Sciatic nerve (tissue), 2 donors: ENCODE results near the gene FGF7. TPM values are rescaled to one million over a fixed set of nuclear protein-coding genes. Genes with fewer than 3 reads are reported as not detected.
"Not testable (repeated sequence)": the region's sequence is repeated elsewhere in the genome, so short reads cannot be mapped to it uniquely, and the experiment has no call there.

ENCODE experiments used
- ATAC-seq: fragments of 200-7000 bp; cut with Tn5 transposase; one replicate; pipeline ENCODE4 v1.9.1; 2020; ENCODE audit warnings: mild to moderate bottlenecking, moderate library complexity
- DNase-seq: peaks from one replicate; pipeline ENCODE4 v3.0.0-alpha.2; 2020; ENCODE audit warnings: low spot score
- intact Hi-C: fragments of 100-400 bp; cut with DNase I; formaldehyde crosslinking; loops from one replicate; pipeline ENCODE4 v1.14.2; 2022
- total RNA-seq: library from RNA; stranded (reverse); fragmentation: NEBNext Ultra II Directional; extraction: Animal tissue kit (Norgen Biotek cat#: 25700); gene quantifications from one replicate; pipeline ENCODE4 v1.2.1, GENCODE V29; 2021
- donor health status: DM: no; HTN: no; CAD: no.
- donor health status: DM: no; HTN: no; CAD: no.

FGF7 gene
- total RNA-seq: 239 TPM

- ATAC-seq (peak; percentile 91), DNase-seq (peak; percentile 67)
- intact Hi-C loops: no loop called here
Observed at GRCh38 chr15:49423021-49423420, at the start of gene FGF7. Gene FGF7 (plus strand): TSS chr15:49423242. CDS start chr15:49424298, 1,056 bp downstream.

- intact Hi-C loops: no loop called here
- DNase-seq (no peak), ATAC-seq (no peak)
Observed at GRCh38 chr15:49379996-49380395, 43.0 kb upstream of the FGF7 start.

- DNase-seq (no peak), ATAC-seq (no peak)
- intact Hi-C loops: no loop called here
Observed at GRCh38 chr15:49380912-49381311, 42.1 kb upstream of the FGF7 start.

DNA sequence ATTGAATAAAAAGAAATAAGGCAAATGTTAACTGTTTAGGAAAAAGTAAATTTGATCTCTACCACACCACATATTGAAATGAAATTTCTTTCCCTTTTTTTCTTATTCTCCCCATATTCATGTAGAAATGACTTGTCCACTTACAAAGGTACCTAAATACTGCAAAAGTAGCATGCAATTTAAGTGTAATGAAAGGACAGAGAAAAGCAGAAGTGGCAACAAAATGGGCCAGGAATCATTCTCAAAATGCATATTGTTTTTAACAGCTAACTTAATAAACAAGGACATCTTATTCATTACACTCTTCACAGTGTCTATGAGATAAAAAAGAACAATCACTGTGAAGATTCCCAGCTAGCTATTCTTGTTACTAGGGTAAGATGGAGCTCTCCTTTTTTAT, 40.6 kb upstream of the FGF7 start:
- ATAC-seq (no peak), DNase-seq (no peak)
- intact Hi-C loops: no loop called here

- no peak for DNase-seq
- ATAC-seq: no peak
- intact Hi-C loops: no loop called here
Observed at GRCh38 chr15:49383266-49383665, 39.8 kb upstream of the FGF7 start.

- DNase-seq (no peak), ATAC-seq (no peak)
- intact Hi-C loops: no loop called here
Observed at GRCh38 chr15:49387471-49387870, 35.6 kb upstream of the FGF7 start.

DNA sequence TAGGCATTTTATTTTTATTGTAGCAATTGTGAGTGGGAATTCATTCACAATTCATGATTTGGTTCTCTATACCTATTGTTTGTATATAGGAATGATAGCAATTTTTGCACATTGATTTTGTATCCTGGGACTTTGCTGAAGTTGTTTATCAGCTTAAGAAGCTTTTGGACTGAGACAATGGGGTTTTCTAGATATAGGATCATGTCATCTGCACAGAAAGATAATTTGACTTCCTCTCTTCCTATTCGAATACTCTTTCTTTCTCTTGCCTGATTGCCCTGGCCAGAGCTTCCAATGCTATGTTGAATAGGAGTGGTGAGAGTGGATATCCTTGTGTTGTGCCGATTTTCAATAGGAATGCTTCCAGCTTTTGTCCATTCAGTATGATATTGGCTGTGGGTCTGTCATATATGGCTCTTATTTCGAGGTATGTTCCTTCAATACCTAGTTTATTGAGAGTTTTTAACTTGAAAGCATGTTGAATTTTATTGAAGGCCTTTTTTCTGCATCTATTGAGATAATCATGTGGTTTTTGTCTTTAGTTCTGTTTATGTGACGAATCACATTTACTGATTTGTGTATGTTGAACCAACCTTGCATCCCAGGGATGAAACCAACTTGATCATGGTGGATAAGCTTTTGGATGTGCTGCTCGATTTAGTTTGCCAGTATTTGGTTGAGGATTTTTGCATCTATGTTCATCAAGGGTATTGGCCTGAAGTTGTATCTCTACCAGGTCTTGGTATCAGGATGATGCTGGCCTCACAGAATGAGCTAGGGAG, 20.3 kb upstream of the FGF7 start:
- DNase-seq, intact Hi-C loops, ATAC-seq: not testable (repeated sequence)

- DNase-seq (no peak), ATAC-seq (no peak)
- intact Hi-C loops: no loop called here
Observed at GRCh38 chr15:49406352-49407118, 16.5 kb upstream of the FGF7 start.

GRCh38 chr15:49410641-49411040, 12.4 kb upstream of the FGF7 start:
- ATAC-seq (no peak), DNase-seq (no peak)
- intact Hi-C loops: loop anchor here (10.0 kb wide), 1 partner anchor 166 kb away; no protein-coding TSS in a partner anchor

- intact Hi-C loops: loop anchor here (10.0 kb wide), 1 partner anchor 168 kb away; no protein-coding TSS in a partner anchor
- peak; percentile 69 for ATAC-seq
Observed at GRCh38 chr15:49412797-49413196, 10.2 kb upstream of the FGF7 start.

GRCh38 chr15:49415149-49415548, 7.9 kb upstream of the FGF7 start:
- intact Hi-C loops: loop anchor here (10.0 kb wide), 1 partner anchor 170 kb away; no protein-coding TSS in a partner anchor
- ATAC-seq (no peak), DNase-seq (no peak)

More at GRCh38 chr15:49412797-49413196, 10.2 kb upstream of the FGF7 start:
- DNase-seq: no peak

GRCh38 chr15:49415638-49416037, 7.4 kb upstream of the FGF7 start:
- DNase-seq (no peak), ATAC-seq (no peak)
- intact Hi-C loops: loop anchor here (10.0 kb wide), 1 partner anchor 171 kb away; no protein-coding TSS in a partner anchor

DNA sequence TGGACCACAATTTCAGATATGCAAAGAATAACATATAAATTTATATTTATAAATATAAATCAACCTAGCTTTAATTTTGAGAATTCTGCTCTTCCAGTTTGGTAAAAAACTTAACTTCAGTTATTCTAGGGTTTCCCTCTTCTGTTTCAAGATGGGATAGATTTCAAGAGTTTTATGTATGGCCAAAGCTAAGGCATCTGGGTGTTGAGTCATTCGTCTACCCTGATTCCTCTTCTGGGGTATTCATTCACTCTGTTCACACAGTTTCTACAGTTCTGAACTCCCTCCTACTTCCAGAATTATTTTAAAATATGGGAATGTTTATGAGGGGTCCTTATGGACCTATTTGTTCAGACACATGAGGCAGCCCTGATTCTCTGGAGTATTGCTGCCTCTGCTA, 4.2 kb upstream of the FGF7 start:
- ATAC-seq: no peak
- DNase-seq: no peak
- intact Hi-C loops: loop anchor here (10.0 kb wide), 1 partner anchor 174 kb away; no protein-coding TSS in a partner anchor

GRCh38 chr15:49421991-49422390, 1.1 kb upstream of the FGF7 start:
- intact Hi-C loops: no loop called here
- peak; percentile 77 for ATAC-seq
- peak; percentile 69 for DNase-seq

DNA sequence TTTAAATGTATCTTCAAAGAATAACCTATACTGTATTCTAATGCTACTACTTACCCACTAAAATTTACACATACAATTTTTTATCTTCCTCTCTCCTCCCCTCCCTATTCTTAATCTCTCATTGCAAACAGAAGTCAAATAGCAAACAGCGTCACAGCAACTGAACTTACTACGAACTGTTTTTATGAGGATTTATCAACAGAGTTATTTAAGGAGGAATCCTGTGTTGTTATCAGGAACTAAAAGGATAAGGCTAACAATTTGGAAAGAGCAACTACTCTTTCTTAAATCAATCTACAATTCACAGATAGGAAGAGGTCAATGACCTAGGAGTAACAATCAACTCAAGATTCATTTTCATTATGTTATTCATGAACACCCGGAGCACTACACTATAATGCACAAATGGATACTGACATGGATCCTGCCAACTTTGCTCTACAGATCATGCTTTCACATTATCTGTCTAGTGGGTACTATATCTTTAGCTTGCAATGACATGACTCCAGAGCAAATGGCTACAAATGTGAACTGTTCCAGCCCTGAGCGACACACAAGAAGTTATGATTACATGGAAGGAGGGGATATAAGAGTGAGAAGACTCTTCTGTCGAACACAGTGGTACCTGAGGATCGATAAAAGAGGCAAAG, 984 bp downstream of the FGF7 start:
- ATAC-seq (peak; percentile 19), DNase-seq (no peak)
- intact Hi-C loops: no loop called here

GRCh38 chr15:49424954-49425353, 1.9 kb downstream of the FGF7 start:
- no peak for ATAC-seq
- intact Hi-C loops: no loop called here
- no peak for DNase-seq

DNA sequence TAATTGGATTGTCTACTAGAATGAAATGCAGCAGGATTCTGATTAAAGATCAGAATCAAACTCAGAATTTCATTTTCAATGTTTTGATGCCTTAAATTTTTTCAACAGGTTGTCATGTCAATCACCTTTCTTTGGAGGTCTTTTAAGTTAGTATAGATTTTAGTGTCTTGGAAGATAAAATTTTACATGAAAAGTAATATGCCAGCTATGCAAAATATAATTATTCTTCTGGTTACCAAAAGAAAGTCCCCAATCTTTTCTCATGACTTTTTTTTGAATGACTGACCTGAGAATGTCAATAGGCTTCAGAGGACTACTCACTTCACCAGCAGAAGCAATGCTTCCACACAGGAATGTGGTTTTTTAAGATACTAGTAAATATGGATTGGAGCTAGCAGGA, 4.3 kb downstream of the FGF7 start:
- no peak for ATAC-seq
- no peak for DNase-seq
- intact Hi-C loops: no loop called here

GRCh38 chr15:49428409-49429095, 5.5 kb downstream of the FGF7 start:
- DNase-seq (no peak), ATAC-seq (peak; percentile 85)
- intact Hi-C loops: no loop called here

GRCh38 chr15:49430046-49430445, 7.0 kb downstream of the FGF7 start:
- ATAC-seq (peak; percentile 11), DNase-seq (no peak)
- intact Hi-C loops: loop anchor here (10.0 kb wide), 1 partner anchor 55 kb away; no protein-coding TSS in a partner anchor
